ENCODE measurements around the gene TMEM30B.

- TF ChIP-seq CTCF (IDR thresholded peaks at IDR 0.05; ENCODE audit: low read length) (no peak), EZH2 (IDR thresholded peaks at IDR 0.05; ENCODE audit: borderline replicate concordance, low read length) (no peak)
Observed at GRCh38 chr14:61279082-61279481, 2.1 kb downstream of the TMEM30B start.

Data from OCI-LY1 (cell line).